Activated T-cell treated with anti-CD3 and anti-CD28 coated beads for 48 hours (primary cell): Measurements from ENCODE around the gene RIC8B.

Source experiments
- DNase-seq: peaks from one replicate; pipeline ENCODE4 v3.0.0-alpha.2; 2020; ENCODE audit warnings: low read depth

Gene RIC8B

DNA sequence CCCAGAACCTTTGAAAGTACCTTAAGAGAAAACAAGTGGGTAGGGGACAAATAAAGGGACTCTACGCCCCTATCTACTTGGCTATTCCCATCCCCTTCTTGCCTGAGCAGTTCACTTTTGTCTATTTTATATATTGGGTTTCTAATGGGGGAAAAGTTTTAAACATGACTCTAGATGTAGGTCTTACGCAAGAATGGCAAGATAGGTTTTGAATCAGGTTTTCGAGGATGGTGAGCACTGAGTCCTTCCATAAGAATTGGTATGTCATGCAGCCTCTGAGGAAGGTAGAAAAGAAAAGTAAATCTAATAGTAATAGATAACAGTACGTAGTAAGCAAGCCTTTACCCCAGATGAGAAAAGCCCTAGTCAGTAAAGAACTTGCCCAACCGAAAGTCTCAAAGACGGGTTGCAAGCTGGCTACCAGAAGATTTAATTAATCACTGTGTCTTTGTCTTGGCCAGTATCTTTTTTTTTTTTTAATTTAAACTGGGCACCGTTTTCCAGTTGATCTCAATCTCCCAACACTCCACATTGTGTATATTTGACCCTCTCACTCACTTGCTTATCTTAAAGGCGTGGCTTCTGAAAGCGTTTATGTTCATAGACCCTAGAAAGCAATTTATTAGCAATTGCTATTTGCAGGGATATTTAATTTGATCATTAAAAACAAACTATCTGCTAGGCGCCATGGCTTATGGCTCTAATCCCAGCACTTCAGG is 94.7 kb downstream of the RIC8B start:
- DNase-seq, result no peak

DNA sequence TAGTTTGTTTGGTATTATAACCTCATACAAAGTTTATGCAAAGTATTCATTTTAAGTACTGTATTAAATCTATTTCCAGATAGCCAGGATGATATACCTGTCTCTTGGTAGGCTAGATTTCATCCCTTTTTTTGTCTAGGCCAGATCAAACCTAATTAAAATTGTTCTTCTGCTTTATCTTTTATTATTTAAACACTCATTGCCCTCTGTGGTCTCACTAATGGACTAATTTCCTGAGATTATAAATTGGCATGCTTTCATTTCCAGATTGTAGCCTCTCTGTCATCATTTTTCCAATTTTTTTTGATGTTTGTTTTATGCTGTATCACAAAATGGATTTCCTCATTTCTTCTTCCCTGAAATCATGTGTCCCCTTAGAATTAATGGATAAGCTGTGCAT is 95.6 kb downstream of the RIC8B start:
- DNase-seq, result no peak

DNA sequence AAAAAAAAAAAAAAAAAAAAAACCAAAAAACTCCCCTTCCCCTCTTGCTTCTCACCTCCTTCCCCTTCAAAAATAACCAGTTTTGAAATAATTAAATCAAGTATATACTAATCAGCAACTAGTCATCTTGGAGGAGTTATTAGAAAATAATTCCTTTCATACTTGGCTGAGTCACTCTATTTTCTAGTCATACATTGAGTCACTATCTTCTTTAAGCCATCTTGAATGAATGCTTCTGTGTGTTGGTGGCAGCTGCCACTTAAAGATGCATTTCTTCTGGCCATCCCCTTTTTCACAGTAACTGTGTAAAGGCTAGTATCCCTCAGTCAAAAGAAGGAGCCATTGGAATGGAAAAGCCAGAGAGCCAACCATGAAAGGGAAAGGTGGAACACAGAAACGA is 97.0 kb downstream of the RIC8B start:
- DNase-seq, result no peak

DNA sequence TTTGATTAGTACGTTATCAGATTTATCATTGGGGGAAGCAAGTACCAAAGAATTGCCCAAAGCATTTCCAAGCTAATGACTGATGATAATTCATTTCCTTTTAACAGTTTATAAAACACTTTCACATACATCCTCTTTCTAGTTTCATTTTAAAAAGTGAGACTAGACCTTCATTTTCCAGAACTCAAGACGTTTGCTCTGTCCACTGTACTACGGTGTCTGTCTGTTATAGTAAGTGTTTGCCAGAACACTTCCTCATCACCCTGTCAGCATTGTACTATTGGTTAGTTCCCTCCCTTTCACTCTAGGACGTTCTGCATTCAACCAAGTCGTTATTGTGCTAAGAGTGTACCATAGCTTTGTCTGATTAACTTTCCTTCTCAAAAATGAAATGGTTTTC is 99.5 kb downstream of the RIC8B start:
- no peak for DNase-seq

DNA sequence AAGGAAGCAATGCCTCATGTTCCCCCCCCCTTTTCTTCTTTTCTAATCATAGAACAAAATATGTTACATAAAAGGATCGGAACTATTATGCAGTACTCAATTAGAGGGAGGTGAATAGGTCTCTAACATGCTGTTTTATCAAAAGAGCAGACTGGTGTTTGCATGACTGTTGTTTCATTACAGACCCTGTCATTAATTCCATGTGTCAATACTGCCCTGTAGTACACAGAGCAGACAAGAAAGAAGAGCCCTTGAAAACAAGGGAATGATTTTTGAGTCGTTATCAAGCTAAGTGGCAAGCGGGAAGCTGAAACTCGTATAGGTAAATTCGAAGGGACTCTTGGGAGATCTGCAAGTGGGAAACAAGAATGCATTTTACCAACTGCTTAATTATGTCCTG is 104.3 kb downstream of the RIC8B start:
- no peak for DNase-seq

DNA sequence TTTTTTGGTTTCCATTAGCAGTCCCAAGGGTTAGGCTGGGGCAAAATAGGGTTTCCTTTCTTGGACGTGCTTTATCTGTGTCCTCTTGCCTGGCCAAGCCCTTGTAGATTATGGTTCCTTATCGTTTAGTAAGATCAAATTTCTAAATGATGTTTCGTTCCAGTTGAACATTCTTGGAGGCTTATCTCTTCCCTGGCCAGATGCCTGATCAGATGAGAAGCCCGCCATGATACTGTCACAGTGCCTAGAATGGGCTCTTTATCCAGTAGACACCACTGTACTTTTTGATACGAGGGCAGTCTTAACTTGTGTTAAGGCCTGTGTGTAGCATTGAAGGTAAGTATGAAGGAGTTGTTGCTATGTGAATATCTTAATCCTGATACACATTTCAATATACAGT is 105.1 kb downstream of the RIC8B start:
- DNase-seq, result no peak

DNA sequence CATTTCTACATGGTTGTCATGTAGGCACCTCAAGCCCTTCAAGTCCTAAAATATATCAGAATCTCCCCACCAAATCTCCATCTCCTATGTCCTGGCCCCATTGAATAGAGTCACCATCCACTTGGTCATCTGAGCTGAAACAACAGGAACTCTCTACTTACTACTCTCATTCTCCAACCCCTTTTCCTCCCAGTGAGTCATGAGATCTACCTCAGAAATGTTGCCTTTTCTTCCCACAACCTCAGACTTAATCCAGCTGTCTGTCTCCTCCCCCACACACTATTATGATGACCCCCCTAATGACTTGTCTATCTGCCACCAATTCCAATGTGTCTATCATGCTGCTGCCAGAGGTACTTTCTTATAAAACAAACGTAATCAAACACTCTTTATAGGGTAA is 108.9 kb downstream of the RIC8B start:
- no peak for DNase-seq

DNA sequence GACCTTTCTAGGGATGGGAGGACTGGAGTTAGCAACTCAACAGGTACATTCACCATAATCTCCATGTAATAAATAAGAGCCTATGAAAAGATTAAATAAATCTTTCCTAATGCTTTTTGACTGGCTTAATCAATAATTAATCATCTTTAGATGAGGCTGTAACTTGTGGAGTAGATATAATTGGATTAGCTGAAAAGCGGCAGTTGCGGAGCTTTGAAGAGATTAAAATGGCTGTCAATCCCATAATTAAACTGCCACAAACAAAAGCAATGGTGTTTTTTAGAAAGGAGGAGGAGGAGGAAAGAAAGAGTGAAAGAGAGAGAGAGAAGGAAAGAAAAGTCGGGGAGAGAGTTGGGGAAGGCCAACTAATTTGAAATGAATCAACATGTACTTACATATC is 110.5 kb downstream of the RIC8B start:
- no peak for DNase-seq

DNA sequence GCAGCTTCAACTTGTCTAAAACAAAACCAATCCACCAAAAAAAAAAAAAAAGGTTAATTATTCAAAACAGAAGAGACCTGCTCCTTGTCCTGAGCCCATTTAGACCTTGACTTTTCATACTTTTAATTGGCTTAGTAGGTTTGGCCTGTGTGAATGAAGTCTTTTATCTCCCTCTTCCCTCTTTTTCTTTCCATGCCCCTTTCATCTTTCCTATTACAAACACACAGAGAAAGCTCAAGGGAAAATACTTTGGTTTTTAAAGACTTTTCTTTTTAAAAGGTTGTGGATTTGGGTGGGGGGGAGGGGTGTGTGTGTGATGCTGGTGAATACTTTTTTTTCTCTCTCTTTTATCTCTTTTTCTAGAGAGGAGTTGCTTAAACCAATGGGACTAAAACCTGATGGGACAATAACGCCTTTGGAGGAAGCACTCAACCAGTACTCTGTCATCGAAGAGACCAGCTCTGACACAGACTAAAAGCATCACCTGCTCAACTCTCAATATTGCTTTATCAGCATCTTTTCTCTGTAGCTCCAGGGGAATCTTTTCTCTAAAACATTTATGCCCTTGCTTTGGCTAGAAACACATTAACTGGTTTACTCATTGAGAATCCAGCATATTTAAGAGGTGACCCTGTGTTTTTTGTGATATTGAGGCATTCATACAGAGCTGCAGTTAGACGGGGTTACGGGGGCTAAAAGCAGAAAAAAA is 111.2 kb downstream of the RIC8B start:
- no peak for DNase-seq

DNA sequence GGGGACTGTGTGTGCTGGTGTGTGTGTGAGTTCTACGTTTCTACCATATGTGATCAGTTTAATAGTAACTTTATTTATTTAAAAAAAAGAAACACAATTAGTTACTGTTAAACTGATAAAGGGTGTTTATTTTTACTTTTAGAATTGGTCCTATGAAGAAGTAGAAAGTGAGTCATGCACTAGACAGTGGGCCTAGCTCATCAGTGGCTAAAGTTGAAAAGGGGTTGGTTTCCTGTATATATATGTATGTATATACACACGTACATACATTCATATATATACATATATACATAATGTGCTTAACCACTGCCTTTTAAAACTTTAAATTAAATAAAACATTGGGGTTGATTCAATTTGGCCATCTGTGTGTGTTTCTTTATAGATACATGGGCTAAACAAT is 112.5 kb downstream of the RIC8B start:
- no peak for DNase-seq

DNA sequence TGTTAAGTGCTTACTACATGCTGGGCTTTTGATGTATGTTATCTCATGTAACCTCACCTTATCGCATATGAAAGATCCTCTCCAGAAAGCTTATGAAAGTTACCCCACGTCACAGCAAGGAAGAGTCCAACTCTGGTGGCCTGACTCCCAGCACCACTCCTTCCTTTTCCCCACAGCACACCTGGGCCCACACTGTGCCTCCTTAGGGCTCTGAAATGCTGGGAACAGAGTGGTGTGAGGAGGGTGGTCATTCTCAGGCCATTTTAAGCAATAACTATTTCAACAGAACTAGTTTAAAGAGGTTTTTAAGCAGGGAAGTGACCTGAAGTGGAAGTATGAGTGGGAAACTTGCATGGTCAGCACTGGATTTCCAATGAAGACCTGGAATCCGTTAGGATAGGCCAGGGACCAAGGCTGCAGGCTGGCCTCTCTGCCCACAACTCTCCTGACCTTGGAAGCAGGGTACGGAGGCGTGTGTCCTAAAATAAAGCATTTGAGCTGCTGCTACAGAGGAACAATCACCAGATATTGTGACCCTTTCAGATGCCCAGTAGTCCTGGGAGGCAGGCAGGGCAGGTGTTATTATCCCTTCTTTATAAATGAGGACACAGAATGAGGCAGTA is 114.0 kb downstream of the RIC8B start:
- no peak for DNase-seq

DNA sequence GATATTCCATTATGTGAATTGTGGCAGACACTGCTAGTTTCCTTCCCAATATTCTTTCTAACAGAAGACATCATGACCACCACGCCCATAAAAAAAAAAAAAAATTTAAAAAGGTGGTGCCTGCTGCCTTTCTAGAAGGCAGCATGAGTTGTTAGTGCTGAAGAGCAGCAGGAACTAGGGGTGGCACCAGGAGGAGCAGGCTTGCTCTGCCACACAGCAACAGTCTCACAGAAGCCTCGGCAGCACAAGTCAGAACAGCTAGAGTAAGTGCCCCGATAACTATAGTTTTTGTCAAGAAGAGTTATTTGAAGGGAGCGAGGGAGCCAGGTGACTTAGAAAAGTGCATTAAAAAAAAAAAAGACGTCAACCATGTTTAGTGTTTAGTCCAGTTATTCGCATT is 114.8 kb downstream of the RIC8B start:
- DNase-seq, result no peak

DNA sequence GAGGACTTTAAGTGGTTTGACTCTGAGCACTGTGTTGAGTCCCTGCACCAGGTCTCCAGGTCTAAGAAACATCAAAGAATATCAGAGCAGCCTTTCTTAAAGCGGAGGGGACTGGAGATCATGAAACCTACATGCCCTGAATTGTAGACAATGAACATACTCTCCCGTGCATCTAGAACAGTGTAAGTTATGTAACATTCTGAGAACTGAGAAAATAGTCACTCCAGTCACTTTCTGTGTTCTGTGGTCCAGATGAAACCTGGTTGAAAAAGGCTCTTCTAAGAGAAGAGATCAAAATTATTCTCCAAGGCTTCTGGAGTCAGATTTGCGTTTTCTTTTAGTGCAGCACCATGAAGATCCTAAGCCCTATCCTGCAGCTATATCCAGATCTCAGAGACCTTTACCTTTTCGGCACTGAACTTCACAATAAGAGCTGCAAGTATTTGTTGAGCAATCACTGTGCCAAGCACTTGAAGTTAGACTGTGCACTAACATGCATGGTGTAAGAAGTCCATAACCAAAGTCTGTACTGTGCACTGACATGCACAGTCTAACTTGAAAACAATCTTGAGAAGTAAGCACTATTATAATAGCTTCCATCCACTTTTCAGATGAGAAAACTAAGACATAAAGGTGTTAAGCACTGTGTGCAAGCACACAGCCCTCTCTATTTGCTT is 115.6 kb downstream of the RIC8B start:
- DNase-seq, result no peak

DNA sequence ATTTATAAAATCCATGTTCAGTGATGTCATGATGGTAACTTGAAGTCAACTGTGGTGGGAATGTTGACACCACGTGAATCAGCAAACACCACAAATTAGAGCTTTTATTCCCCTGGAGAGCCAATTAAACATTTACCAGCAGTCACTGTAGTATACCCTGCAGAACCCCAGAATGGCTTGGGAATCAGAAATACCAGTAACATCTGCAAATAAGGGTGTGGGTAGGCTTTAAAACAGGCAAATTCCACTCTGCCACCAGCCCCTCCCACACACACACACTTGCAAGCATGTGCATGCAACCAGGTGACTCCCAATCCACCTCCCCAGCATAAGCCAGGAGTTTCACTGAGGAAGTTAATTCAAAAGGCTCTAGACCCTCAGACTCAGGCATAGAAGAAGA is 117.6 kb downstream of the RIC8B start:
- DNase-seq, result no peak

DNA sequence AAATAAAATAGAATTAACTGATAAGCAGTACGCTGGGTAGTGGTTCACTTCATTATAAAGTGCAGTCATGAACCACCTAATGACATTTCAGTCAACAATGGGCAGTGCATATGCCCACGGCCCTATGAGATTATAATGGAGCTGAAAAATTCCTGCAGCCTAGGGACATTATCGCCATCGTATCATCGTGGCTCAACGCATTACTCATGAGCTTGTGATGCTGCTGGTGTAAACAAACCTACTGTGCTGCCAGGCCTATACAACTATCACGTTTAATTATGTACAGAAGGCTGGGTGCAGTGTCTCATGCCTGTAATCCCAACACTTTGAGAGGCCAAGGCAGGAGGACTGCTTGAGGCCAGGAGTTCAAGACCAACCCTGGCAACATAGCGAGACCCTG is 119.0 kb downstream of the RIC8B start:
- no peak for DNase-seq

DNA sequence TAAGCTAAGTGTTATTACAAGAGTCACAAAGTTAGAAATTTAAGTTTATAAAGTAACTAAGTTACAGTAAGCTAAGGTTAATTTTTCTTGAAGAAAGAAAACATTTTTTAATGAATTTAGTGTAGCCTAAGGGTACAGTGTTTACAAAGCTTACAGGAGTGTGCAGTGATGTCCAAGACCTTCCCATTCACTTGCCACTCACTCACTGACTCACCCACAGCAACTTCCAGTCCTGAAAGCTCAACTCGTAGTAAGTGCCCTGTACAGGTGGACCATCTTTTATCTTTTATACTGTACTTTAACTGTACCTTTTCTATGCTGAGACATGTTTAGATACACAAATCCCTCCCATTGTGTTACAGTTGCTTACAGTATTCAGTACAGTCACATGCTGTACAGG is 120.3 kb downstream of the RIC8B start:
- DNase-seq, result no peak

DNA sequence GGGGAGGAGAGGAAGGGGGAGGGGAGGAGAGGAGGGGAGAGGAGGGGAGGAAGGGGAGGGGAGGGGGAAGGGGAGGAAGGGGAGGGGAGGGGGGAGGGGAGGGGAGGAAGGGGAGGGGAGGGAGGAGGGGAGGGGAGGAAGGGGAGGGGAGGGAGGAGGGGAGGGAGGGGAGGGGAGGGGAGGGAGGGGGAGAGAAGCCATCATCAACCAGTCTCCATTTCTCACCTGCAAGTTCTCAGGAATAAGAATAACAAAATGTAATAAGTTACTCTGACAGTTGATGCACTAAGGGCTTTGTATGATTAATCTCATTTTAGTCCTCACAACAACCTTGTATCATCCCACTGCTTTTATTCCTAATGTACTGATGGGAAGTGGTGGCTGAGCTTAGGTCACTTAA is 122.1 kb downstream of the RIC8B start:
- no peak for DNase-seq

DNA sequence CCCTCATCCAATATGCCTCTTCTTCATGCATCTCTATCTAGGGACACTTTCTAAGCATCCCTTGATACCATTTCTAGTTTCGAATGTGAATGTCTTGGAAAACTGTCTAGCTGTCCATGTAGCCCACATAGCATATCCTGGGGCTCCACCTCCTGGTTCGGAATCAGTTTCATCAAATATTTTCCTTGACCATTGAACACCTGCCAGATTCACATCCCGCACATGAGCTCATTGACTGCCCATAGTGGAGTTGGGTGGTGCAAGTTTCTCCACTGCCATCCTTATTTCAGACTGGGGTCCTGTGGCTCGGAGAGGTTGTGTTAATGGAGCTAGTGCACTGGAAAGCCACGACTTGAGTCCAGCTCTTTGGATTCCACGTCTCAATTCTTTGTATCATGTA is 122.6 kb downstream of the RIC8B start:
- no peak for DNase-seq

DNA sequence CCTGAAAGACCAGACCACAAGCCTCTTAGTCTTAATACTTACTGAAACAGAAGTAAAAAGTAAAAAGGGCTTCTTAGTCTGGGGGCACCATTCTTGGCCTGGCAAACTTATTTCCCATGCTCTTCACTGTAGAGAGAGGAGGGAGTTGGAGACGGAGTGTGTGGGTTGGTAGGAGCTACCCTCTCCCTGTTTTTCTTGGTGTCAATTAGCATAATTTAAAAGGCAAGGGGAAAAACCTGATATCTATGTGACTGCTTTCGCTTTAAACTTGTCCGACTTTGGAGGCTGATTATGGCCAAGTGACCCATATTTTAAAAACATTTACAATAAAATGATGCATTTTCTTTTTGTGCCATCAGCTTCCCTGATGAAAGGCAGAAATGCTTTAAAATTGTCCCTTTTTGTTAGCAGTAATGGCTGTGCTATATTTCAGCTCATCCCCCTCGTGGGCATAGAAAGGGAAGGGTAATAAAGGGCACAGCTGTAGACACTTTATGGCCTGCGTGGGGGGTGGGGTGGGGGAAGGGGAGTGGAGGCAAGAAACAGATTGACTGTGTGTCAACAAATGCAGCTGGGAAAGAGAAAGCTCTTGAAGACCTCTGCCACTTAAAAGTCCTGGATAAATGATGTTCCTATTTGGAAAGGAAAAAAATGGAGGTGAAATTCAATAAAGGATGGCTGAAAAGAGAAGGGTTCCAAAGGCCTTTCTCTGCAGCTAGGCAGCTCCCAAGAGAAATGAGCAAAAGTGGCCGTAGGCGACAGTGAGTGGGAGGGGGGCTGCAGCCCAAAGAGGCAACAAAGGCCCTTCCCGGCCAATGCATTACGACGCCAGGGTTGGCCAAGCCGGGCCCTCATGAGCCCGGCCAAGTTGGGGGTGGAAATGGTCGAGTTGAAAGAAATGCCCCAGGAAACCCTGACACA is 123.8 kb downstream of the RIC8B start:
- DNase-seq, result no peak

DNA sequence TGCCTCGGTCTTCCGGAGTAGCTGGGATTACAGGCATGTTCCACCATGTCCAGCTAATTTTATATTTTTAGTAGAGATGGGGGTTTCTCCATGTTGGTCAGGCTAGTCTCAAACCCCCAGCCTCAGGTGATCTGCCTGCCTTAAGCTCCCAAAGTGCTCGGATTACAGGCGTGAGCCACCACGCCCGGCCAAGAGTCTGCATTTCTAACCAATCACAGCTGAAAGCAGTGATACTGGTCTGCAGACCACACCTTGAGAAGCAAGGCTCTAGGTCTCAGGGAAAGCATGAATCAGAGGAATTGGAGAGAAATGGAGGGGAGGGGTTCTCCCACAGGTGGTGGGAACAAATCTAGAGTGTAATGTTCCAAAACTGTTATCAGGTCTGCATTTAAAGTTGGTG is 126.1 kb downstream of the RIC8B start:
- no peak for DNase-seq

DNA sequence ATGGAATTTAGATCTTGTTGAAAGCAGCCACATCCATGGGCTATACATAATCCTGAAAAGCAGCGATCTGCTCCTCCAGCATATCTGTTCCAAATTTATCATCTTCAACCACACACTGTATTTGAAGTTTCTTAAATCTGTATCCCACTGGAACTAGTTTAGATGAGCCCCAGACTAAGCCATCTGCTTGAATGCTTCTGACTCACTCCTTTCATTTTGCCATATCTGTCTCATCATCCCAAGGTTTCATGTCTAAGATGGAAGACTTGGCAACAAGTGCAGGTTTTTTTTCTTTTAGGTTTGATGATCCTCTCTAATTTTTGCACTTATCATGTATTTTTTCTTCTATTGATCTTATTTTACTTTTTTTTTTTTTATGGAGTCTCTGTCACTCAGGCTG is 126.8 kb downstream of the RIC8B start:
- no peak for DNase-seq

DNA sequence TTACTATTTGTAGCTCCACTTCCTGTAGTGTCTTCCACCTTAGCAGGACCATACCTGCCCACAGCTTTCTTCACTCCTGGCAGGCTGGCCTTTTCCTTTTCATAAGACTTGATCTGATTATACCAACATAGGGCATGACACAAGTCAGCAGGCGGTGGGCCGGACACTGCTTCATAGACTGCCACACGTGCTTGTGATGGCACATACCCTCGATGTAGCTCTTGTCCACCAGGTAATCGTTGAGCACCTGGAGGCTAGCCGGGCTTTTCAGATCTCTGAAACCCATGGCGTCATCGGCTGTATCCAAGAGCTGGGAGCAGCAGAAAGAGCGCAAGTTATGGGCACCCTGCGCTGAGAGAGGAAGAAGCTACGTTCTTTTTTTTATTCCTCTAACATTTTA is 127.6 kb downstream of the RIC8B start:
- DNase-seq, result no peak
